GM10847 (cell line): ENCODE measurements around the gene OR2G3.

Experiments used
- POLR2A ChIP-seq: IDR thresholded peaks from 2 replicates; pipeline ENCODE4 v1.6.1; 2011; ENCODE audit not compliant: insufficient read length; ENCODE audit errors: extremely low read depth

OR2G3 gene

GRCh38 chr1:247605286-247605685 lies at the start of gene OR2G3:
Gene OR2G3, plus strand, starts transcription at chr1:247605586. Its CDS starts 0 bp downstream, at chr1:247605586.
- TF ChIP-seq POLR2A, result no peak

GRCh38 chr1:247557926-247558674 lies 47.3 kb upstream of the OR2G3 start:
- TF ChIP-seq POLR2A, result no peak

GRCh38 chr1:247561711-247562110 lies 43.7 kb upstream of the OR2G3 start:
- TF ChIP-seq POLR2A, result no peak

GRCh38 chr1:247562198-247562597 lies 43.2 kb upstream of the OR2G3 start:
- TF ChIP-seq POLR2A, result no peak

GRCh38 chr1:247574236-247574635 lies 31.1 kb upstream of the OR2G3 start:
- no peak for TF ChIP-seq POLR2A

GRCh38 chr1:247574664-247575063 lies 30.7 kb upstream of the OR2G3 start:
- TF ChIP-seq POLR2A, result no peak

GRCh38 chr1:247576514-247576913 lies 28.9 kb upstream of the OR2G3 start:
- TF ChIP-seq POLR2A, result no peak

- TF ChIP-seq POLR2A, result no peak
Measured at GRCh38 chr1:247578946-247579460, 26.4 kb upstream of the OR2G3 start.

- no peak for TF ChIP-seq POLR2A
Measured at GRCh38 chr1:247588060-247588459, 17.3 kb upstream of the OR2G3 start, which contains the start of gene OR2G2. Gene OR2G2, plus strand, starts transcription at chr1:247588360. Its CDS starts 0 bp downstream, at chr1:247588360.

- no peak for TF ChIP-seq POLR2A
Measured at GRCh38 chr1:247613405-247613804, 8.0 kb downstream of the OR2G3 start.

- no peak for TF ChIP-seq POLR2A
Measured at GRCh38 chr1:247614625-247615024, 9.2 kb downstream of the OR2G3 start.

- TF ChIP-seq POLR2A, result no peak
Measured at GRCh38 chr1:247627951-247628350, 22.6 kb downstream of the OR2G3 start.

- no peak for TF ChIP-seq POLR2A
Measured at GRCh38 chr1:247638011-247638410, 32.6 kb downstream of the OR2G3 start.

- TF ChIP-seq POLR2A, result no peak
Measured at GRCh38 chr1:247638781-247639180, 33.4 kb downstream of the OR2G3 start.

GRCh38 chr1:247639381-247639981 lies 34.1 kb downstream of the OR2G3 start:
- TF ChIP-seq POLR2A, result no peak

GRCh38 chr1:247642742-247643141 lies 37.4 kb downstream of the OR2G3 start:
- no peak for TF ChIP-seq POLR2A
